Activated CD8-positive, alpha-beta T cell treated with anti-CD3 and anti-CD28 coated beads, Interleukin-2, amount 10 ng/mL, durations not matched to agents 7 days and 5 days (primary cell): ENCODE measurements around the gene CDHR3. TPM values are rescaled to one million over a fixed set of nuclear protein-coding genes. Genes with fewer than 3 reads are reported as not detected.

Source experiments
- ATAC-seq: fragments of 150-1000 bp; cut with Tn5 transposase; one replicate; pipeline ENCODE4 v1.10.0; 2021; ENCODE audit warnings: moderate library complexity
- CTCF ChIA-PET: fragments of 350-600 bp; sonication (Branson Sonifier 250); formaldehyde crosslinking; loops from one replicate; lab custom pipeline; 2021; ENCODE audit warnings: antibody characterized with exemption; lab: Charles Lee
- POLR2A ChIA-PET: fragments of 350-600 bp; sonication (Branson Sonifier 250); formaldehyde crosslinking; loops from one replicate; lab custom pipeline; 2021; ENCODE audit warnings: antibody characterized with exemption; lab: Charles Lee
- DNase-seq: peaks from one replicate; pipeline ENCODE4 v3.0.0-alpha.2; 2020
- H3K27ac Mint-ChIP-seq: one replicate; pipeline ENCODE4 v1.8.0; 2021; ENCODE audit warnings: mild to moderate bottlenecking, mixed read lengths
- H3K27me3 Mint-ChIP-seq: one replicate; pipeline ENCODE4 v1.8.0; 2021; ENCODE audit warnings: low read depth, mixed read lengths
- H3K36me3 Mint-ChIP-seq: one replicate; pipeline ENCODE4 v1.8.0; 2021; ENCODE audit warnings: low read depth, mixed read lengths
- H3K4me1 Mint-ChIP-seq: one replicate; pipeline ENCODE4 v1.8.0; 2021; ENCODE audit warnings: low read depth, mixed read lengths
- H3K4me3 Mint-ChIP-seq: one replicate; pipeline ENCODE4 v1.8.0; 2021; ENCODE audit warnings: mild to moderate bottlenecking, mixed read lengths
- H3K9me3 Mint-ChIP-seq: one replicate; pipeline ENCODE4 v1.8.0; 2022; ENCODE audit warnings: mixed read lengths; ENCODE audit not compliant: insufficient read depth
- total RNA-seq, 2 experiments: library from RNA; stranded (reverse); gene quantifications; one replicate each; pipeline ENCODE4 v1.2.3, GENCODE V29; 2021

CDHR3 gene
- total RNA-seq, 2 experiments from 2014 or later, result 0.31 to 0.92 TPM

DNA sequence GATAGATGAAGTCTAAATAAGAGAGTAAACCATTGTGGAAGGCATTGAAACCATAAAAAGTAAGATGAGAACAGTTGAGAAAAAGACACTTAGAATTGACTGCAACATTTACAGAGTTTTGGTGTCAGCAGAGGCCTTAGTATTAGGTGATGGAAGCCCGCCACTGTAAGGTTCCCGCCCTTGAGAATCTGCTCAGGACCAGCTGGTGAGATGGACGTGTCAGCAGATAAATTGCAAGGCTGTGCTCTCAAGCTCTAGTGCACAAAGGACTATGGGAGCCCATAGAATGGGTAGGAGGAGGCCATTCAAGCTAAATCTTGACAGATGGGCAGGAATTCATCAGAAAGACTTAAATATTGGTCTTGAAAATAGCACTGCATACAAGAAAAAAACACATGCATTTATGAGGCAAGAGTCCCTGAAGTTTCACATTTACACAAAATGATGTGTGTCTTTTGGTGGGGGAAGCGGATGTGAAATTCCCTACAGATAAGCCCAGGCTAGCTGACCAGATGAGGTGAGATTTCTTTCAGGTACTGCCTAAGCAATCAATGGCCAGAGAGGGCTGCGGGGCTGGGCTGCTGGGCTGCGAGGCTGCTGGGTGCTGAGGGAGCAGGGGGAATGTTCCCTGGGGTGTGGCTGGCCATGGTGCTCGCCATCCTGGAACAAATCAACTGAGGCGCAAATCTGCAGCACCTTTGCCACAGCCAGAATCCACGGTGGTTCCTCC lies 106.6 kb downstream of the CDHR3 start:
- no peak for DNase-seq
- ATAC-seq, result no peak
- peak overlapping the region; percentile 78 for H3K27ac Mint-ChIP-seq
- no peaks in the 10 kb centered on the region for H3K27me3 Mint-ChIP-seq
- H3K36me3 Mint-ChIP-seq, result peaks cover 3% of the 10 kb centered on the region
- POLR2A ChIA-PET, result interaction anchor here (5.5 kb wide), 1 partner anchor 42 kb away, joined by 66 read pairs; the partner anchor contains the start of gene SYPL1
- H3K4me3 Mint-ChIP-seq, result no peak overlapping the region
- H3K4me1 Mint-ChIP-seq, result peaks cover 63% of the 10 kb centered on the region
- no peaks in the 10 kb centered on the region for H3K9me3 Mint-ChIP-seq
- CTCF ChIA-PET, result interaction anchor here (4.6 to 5.1 kb wide), 2 partner anchors 12 to 85 kb away, joined by 48 to 51 read pairs; no protein-coding TSS in a partner anchor

DNA sequence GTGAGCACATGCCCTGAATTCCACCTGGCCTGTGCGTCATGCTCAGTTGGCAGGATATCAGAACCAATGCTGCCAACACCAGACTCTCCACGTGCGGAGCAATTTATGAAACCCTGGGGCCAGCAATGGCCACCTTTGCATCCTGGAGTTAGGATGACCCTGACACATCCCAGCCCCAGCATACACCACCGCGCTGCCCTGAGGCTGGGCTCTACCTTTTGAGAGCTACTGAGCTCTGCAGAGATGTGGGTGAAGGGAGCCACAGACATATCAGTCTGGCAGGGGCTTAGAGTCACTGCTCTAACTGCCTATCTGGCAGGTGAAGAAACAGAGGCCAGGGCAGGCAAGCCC lies 107.1 kb downstream of the CDHR3 start:
- Mint-ChIP-seq H3K9me3 (no peaks in the 10 kb centered on the region), H3K36me3 (peaks cover 3% of the 10 kb centered on the region), H3K4me1 (peaks cover 64% of the 10 kb centered on the region), H3K27me3 (no peaks in the 10 kb centered on the region), H3K4me3 (no peak overlapping the region), H3K27ac (peak overlapping the region; percentile 78)
- ATAC-seq, result no peak
- ChIA-PET POLR2A (interaction anchor here (5.5 kb wide), 1 partner anchor 42 kb away, joined by 66 read pairs; the partner anchor contains the start of gene SYPL1), CTCF (interaction anchor here (4.6 to 5.1 kb wide), 2 partner anchors 13 to 84 kb away, joined by 48 to 51 read pairs; no protein-coding TSS in a partner anchor)
- no peak for DNase-seq

- H3K36me3 Mint-ChIP-seq, result peaks cover 3% of the 10 kb centered on the region
- CTCF ChIA-PET, result interaction anchor here (1.0 to 5.1 kb wide), 11 partner anchors 10 to 107 kb away, joined by 3 to 51 read pairs (median 6); partner anchors contain the start of gene SYPL1
- H3K9me3 Mint-ChIP-seq, result no peaks in the 10 kb centered on the region
- peaks cover 64% of the 10 kb centered on the region for H3K4me1 Mint-ChIP-seq
- no peak for ATAC-seq
- peak overlapping the region; percentile 99 for H3K27ac Mint-ChIP-seq
- no peaks in the 10 kb centered on the region for H3K27me3 Mint-ChIP-seq
- DNase-seq, result no peak
- POLR2A ChIA-PET, result interaction anchor here (0.6 to 5.5 kb wide), 6 partner anchors 10 to 539 kb away, joined by 3 to 66 read pairs (median 6); partner anchors contain the start of gene SYPL1
- peak overlapping the region; percentile 76 for H3K4me3 Mint-ChIP-seq
Observed at GRCh38 chr7:106070567-106071254, 107.6 kb downstream of the CDHR3 start.

DNA sequence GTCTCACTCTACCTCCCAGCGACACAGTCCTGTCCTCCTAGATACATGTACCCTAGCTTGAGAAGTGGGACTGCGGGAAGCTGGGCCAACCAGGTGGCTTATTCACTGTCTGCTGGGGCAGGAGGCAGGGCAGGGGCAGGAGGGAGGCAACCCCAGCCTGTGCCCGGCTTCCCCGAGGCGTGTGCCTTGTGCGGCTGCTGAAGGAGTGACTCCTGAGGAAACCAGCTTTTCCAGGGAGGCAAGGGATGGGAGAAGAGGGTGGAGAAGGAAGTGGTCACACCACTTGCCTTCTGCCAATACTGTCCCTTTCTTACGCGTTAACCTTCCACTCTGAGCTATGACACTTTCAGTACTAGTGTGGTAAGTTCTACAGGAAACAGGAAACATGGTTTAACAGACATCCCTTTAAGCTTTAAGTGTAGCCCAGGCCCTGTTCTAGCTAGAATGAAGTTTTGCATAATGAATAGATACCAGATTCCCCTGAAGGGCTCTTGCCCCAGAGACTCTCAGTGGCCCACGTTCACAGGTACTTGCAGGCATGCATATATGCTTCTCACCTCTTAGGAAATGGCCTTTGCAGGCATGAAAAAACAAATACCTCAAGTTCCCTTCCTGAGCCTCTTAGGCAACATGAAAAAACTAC lies 108.4 kb downstream of the CDHR3 start:
- DNase-seq (peak; percentile 68), ATAC-seq (peak; percentile 98)
- ChIA-PET POLR2A (interaction anchor here (0.6 to 5.5 kb wide), 13 partner anchors 9 to 540 kb away, joined by 3 to 66 read pairs (median 4); partner anchors contain the start of gene SYPL1), CTCF (interaction anchor here (0.7 to 5.1 kb wide), 20 partner anchors 9 to 106 kb away, joined by 3 to 51 read pairs (median 5); partner anchors contain the start of gene SYPL1)
- Mint-ChIP-seq H3K4me3 (peak overlapping the region; percentile 76), H3K27ac (peak overlapping the region; percentile 99), H3K4me1 (peaks cover 72% of the 10 kb centered on the region), H3K9me3 (no peaks in the 10 kb centered on the region), H3K27me3 (no peaks in the 10 kb centered on the region), H3K36me3 (peaks cover 3% of the 10 kb centered on the region)

GRCh38 chr7:106071999-106072714 lies 109.1 kb downstream of the CDHR3 start:
- H3K27ac Mint-ChIP-seq, result peak overlapping the region; percentile 99
- ATAC-seq (peak; percentile 17), DNase-seq (no peak)
- peak overlapping the region; percentile 76 for H3K4me3 Mint-ChIP-seq
- H3K4me1 Mint-ChIP-seq, result peaks cover 79% of the 10 kb centered on the region
- no peaks in the 10 kb centered on the region for H3K9me3 Mint-ChIP-seq
- H3K27me3 Mint-ChIP-seq, result no peaks in the 10 kb centered on the region
- ChIA-PET CTCF (interaction anchor here (0.7 to 5.1 kb wide), 20 partner anchors 8 to 105 kb away, joined by 3 to 51 read pairs (median 5); partner anchors contain the start of gene SYPL1), POLR2A (interaction anchor here (0.7 to 5.5 kb wide), 13 partner anchors 8 to 1059 kb away, joined by 3 to 66 read pairs (median 4); partner anchors contain the start of gene SYPL1)
- H3K36me3 Mint-ChIP-seq, result peaks cover 3% of the 10 kb centered on the region

GRCh38 chr7:106072715-106073091 lies 109.6 kb downstream of the CDHR3 start:
- ChIA-PET POLR2A (interaction anchor here (1.1 to 5.5 kb wide), 8 partner anchors 13 to 266 kb away, joined by 3 to 66 read pairs (median 4); partner anchors contain the start of gene SYPL1), CTCF (interaction anchor here (0.8 to 5.1 kb wide), 13 partner anchors 8 to 312 kb away, joined by 3 to 51 read pairs (median 6); partner anchors contain the start of gene SYPL1)
- DNase-seq (no peak), ATAC-seq (no peak)
- peaks cover 3% of the 10 kb centered on the region for H3K36me3 Mint-ChIP-seq
- no peaks in the 10 kb centered on the region for H3K27me3 Mint-ChIP-seq
- H3K27ac Mint-ChIP-seq, result peak overlapping the region; percentile 99
- H3K4me3 Mint-ChIP-seq, result peak overlapping the region; percentile 76
- H3K9me3 Mint-ChIP-seq, result no peaks in the 10 kb centered on the region
- peaks cover 82% of the 10 kb centered on the region for H3K4me1 Mint-ChIP-seq

DNA sequence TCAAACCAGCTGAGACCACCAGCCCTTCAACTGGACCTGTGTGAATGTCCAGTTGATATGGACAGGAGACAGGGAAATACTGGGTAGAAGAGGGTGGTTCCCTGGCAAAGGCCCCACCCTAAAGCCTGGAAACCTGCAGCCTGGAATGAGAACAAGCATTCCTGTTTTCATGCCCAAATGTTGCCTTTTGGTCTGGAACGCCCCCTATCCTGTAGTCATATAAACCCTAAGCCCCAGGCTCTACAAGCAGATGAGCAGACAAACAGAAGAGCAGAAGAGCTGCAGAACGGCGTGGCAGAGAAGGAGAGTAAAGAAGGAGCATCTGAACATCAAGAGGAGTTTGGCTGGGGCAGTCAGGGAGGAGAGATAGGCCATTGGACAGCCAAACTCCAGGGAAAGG lies 110.6 kb downstream of the CDHR3 start:
- Mint-ChIP-seq H3K36me3 (peaks cover 3% of the 10 kb centered on the region), H3K4me1 (peaks cover 81% of the 10 kb centered on the region), H3K4me3 (no peak overlapping the region), H3K27ac (peak overlapping the region; percentile 63), H3K27me3 (no peaks in the 10 kb centered on the region), H3K9me3 (no peaks in the 10 kb centered on the region)
- DNase-seq, result no peak
- POLR2A ChIA-PET, result interaction anchor here (5.5 kb wide), 1 partner anchor 38 kb away, joined by 66 read pairs; the partner anchor contains the start of gene SYPL1
- CTCF ChIA-PET, result interaction anchor here (1.5 to 5.1 kb wide), 5 partner anchors 10 to 313 kb away, joined by 3 to 51 read pairs (median 13); no protein-coding TSS in a partner anchor
- no peak for ATAC-seq

GRCh38 chr7:106074257-106074656 lies 111.2 kb downstream of the CDHR3 start:
- H3K27me3 Mint-ChIP-seq, result no peaks in the 10 kb centered on the region
- POLR2A ChIA-PET, result interaction anchor here (0.9 to 5.5 kb wide), 2 partner anchors 38 to 52 kb away, joined by 3 to 66 read pairs; partner anchors contain the start of gene SYPL1
- ATAC-seq, result no peak

GRCh38 chr7:106075937-106076336 lies 112.9 kb downstream of the CDHR3 start:
- no peak overlapping the region for H3K27ac Mint-ChIP-seq
- ATAC-seq, result no peak
- ChIA-PET POLR2A (no interaction called here), CTCF (interaction anchor here (1.4 kb wide), 1 partner anchor 78 kb away, joined by 4 read pairs; no protein-coding TSS in a partner anchor)
- H3K36me3 Mint-ChIP-seq, result no peaks in the 10 kb centered on the region
- DNase-seq, result no peak
- H3K4me3 Mint-ChIP-seq, result no peak overlapping the region
- no peaks in the 10 kb centered on the region for H3K27me3 Mint-ChIP-seq
- H3K4me1 Mint-ChIP-seq, result peaks cover 65% of the 10 kb centered on the region
- H3K9me3 Mint-ChIP-seq, result no peaks in the 10 kb centered on the region

More at GRCh38 chr7:106074257-106074656, 111.2 kb downstream of the CDHR3 start:
- Mint-ChIP-seq H3K4me1 (peaks cover 78% of the 10 kb centered on the region), H3K27ac (peak overlapping the region; percentile 63), H3K36me3 (peaks cover 3% of the 10 kb centered on the region), H3K9me3 (no peaks in the 10 kb centered on the region), H3K4me3 (no peak overlapping the region)
- CTCF ChIA-PET, result interaction anchor here (2.0 to 5.1 kb wide), 3 partner anchors 9 to 80 kb away, joined by 5 to 48 read pairs (median 13); no protein-coding TSS in a partner anchor
- no peak for DNase-seq

DNA sequence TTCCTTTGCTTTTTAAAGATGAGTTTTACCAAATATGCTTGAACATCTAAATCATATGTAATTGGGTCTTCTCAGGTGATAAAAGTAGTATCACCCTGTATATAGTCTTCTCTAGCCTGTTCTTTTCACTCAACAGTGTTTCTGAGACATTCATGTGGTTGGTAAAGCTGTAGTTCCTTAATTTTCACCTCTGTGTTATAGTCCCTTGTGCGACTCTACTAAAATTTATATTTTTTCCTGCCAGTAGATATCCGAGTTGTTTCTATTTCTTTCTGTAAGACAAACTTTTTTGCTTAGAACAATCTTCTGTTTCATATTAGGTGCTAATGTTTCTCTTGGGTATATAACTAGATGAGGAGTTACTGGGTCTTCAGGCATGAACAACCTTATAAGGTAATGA lies 113.5 kb downstream of the CDHR3 start:
- ATAC-seq (no peak), DNase-seq (no peak)
- CTCF ChIA-PET, result interaction anchor here (0.9 to 1.4 kb wide), 3 partner anchors 20 to 100 kb away, joined by 3 to 4 read pairs (median 3); no protein-coding TSS in a partner anchor
- H3K9me3 Mint-ChIP-seq, result no peaks in the 10 kb centered on the region
- H3K4me1 Mint-ChIP-seq, result peaks cover 59% of the 10 kb centered on the region
- no peaks in the 10 kb centered on the region for H3K27me3 Mint-ChIP-seq
- POLR2A ChIA-PET, result interaction anchor here (1.4 kb wide), 1 partner anchor 35 kb away, joined by 3 read pairs; no protein-coding TSS in a partner anchor
- no peaks in the 10 kb centered on the region for H3K36me3 Mint-ChIP-seq
- H3K4me3 Mint-ChIP-seq, result no peak overlapping the region
- peak overlapping the region; percentile 37 for H3K27ac Mint-ChIP-seq
